Measurements from ENCODE around the gene ARID4B.

The ARID4B gene

GRCh38 chr1:235131961-235132360, 196.0 kb downstream of the ARID4B start:
- peaks cover 74% of the 10 kb centered on the region for H3K36me3 ChIP-seq (ENCODE audit: insufficient read depth, low read length)
- H3K4me2 ChIP-seq (ENCODE audit: low read length), result no peak overlapping the region

DNA sequence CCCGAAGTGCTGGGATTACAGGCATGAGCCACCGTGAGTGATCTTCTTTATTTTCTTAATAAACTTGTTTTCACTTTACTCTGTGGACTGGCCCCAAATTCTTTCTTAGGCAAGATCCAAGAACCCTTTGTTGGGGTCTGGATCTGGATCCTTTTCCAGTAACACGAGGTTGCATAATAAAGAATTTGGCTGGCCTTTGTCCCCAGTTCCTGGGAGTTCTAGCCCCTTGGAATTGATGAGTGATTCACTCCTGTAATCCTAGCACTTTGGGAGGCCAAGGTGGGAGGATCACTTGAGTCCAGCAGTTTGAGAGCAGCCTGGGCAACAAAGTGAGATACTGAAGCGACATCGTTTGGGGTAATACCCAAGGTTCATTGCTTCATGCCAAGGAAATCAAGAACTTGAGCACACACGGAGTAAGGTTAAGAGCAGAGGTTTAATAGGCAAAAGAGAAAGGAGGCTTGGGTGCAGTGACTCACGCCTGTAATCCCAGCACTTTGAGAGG, 197.2 kb downstream of the ARID4B start:
- no peak overlapping the region for H3K4me3 ChIP-seq (ENCODE audit: low read depth, low read length, poor library complexity, severe bottlenecking)
- H3K27ac ChIP-seq (ENCODE audit: low read depth, low read length, poor library complexity, severe bottlenecking), result no peak overlapping the region
- peaks cover 23% of the 10 kb centered on the region for H3K4me1 ChIP-seq (ENCODE audit: insufficient read depth, low read length, severe bottlenecking)
- H3K4me2 ChIP-seq (ENCODE audit: low read length), result no peak overlapping the region
- no peaks in the 10 kb centered on the region for H3K9me2 ChIP-seq (ENCODE audit: low read depth, low read length)
- H3K27me3 ChIP-seq (ENCODE audit: insufficient read depth, low read length), result no peaks in the 10 kb centered on the region
- no peak overlapping the region for H2AFZ ChIP-seq (ENCODE audit: low read length)
- peaks cover 28% of the 10 kb centered on the region for H3K79me2 ChIP-seq (ENCODE audit: insufficient read depth, low read length)
- H3K9me3 ChIP-seq (ENCODE audit: low read length), result no peaks in the 10 kb centered on the region
- H4K20me1 ChIP-seq (ENCODE audit: insufficient read depth, low read length), result no peaks in the 10 kb centered on the region
- TF ChIP-seq, protein P1, sequence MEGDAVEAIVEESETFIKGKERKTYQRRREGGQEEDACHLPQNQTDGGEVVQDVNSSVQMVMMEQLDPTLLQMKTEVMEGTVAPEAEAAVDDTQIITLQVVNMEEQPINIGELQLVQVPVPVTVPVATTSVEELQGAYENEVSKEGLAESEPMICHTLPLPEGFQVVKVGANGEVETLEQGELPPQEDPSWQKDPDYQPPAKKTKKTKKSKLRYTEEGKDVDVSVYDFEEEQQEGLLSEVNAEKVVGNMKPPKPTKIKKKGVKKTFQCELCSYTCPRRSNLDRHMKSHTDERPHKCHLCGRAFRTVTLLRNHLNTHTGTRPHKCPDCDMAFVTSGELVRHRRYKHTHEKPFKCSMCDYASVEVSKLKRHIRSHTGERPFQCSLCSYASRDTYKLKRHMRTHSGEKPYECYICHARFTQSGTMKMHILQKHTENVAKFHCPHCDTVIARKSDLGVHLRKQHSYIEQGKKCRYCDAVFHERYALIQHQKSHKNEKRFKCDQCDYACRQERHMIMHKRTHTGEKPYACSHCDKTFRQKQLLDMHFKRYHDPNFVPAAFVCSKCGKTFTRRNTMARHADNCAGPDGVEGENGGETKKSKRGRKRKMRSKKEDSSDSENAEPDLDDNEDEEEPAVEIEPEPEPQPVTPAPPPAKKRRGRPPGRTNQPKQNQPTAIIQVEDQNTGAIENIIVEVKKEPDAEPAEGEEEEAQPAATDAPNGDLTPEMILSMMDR (IDR thresholded peaks at IDR 0.05; ENCODE audit: low read length), result no peak
- no peak for TF ChIP-seq EZH2 (IDR thresholded peaks at IDR 0.05; ENCODE audit: borderline replicate concordance, low read length)
- peaks cover 73% of the 10 kb centered on the region for H3K36me3 ChIP-seq (ENCODE audit: insufficient read depth, low read length)
- no peak overlapping the region for H3K9ac ChIP-seq (ENCODE audit: low read length)
- H3F3A ChIP-seq (ENCODE audit: insufficient read depth, low read length), result no peaks in the 10 kb centered on the region

More at GRCh38 chr1:235131961-235132360, 196.0 kb downstream of the ARID4B start:
- Histone ChIP-seq H3K9me3 (ENCODE audit: low read length) (no peaks in the 10 kb centered on the region), H3K4me1 (ENCODE audit: insufficient read depth, low read length, severe bottlenecking) (peaks cover 14% of the 10 kb centered on the region), H2AFZ (ENCODE audit: low read length) (no peak overlapping the region), H3K9me2 (ENCODE audit: low read depth, low read length) (no peaks in the 10 kb centered on the region), H3K9ac (ENCODE audit: low read length) (no peak overlapping the region), H3F3A (ENCODE audit: insufficient read depth, low read length) (no peaks in the 10 kb centered on the region), H3K27ac (ENCODE audit: low read depth, low read length, poor library complexity, severe bottlenecking) (no peak overlapping the region), H3K27me3 (ENCODE audit: insufficient read depth, low read length) (no peaks in the 10 kb centered on the region), H3K79me2 (ENCODE audit: insufficient read depth, low read length) (peaks cover 16% of the 10 kb centered on the region), H3K4me3 (ENCODE audit: low read depth, low read length, poor library complexity, severe bottlenecking) (no peak overlapping the region), H4K20me1 (ENCODE audit: insufficient read depth, low read length) (no peaks in the 10 kb centered on the region)
- TF ChIP-seq, protein P1 (IDR thresholded peaks at IDR 0.05; ENCODE audit: low read length), result no peak
- TF ChIP-seq EZH2 (IDR thresholded peaks at IDR 0.05; ENCODE audit: borderline replicate concordance, low read length), result no peak

DNA sequence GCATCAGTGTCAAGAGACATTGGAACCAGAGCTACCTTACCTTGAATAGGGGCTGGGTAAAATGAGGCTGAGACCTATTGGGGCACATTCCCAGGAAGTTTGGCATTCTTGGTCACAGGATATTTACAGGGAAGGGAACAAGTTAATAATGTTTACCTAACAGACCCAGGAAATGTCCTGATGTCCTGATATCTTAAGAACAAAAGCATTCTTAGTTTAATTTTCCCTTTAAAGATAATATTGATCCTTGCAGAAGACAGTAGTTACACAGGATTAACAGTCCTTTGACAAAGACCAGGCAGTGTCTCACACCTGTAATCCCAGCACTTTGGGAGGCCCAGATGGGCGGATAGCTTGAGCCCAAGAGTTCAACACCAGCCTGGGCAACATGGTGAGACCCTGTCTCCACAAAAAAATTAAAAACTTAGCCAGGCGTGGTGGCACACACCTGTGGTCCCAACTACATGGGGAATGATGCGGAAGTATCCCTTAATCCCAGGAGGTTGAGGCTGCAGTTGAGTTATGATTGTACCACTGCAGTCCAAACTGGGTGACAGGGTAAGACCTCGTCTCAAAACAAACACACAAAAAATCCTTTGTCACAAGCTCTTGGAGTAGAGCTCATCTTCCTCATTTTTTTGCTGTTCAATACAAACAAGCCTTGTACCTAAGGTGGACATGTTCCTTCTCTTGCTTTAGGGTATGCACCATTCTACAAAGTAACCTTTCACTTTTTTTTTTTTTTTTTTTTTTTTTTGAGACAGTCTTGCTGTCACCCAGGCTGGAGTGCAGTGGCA, 198.0 kb downstream of the ARID4B start:
- peak overlapping the region; percentile 41 for H3K27ac ChIP-seq (ENCODE audit: low read depth, low read length, poor library complexity, severe bottlenecking)
- no peak overlapping the region for H3K4me3 ChIP-seq (ENCODE audit: low read depth, low read length, poor library complexity, severe bottlenecking)
- TF ChIP-seq, protein P1 (IDR thresholded peaks at IDR 0.05; ENCODE audit: low read length), result no peak
- TF ChIP-seq EZH2 (IDR thresholded peaks at IDR 0.05; ENCODE audit: borderline replicate concordance, low read length), result no peak
- no peak overlapping the region for H3K4me2 ChIP-seq (ENCODE audit: low read length)
- H3K4me1 ChIP-seq (ENCODE audit: insufficient read depth, low read length, severe bottlenecking), result peaks cover 24% of the 10 kb centered on the region
- H3K9me3 ChIP-seq (ENCODE audit: low read length), result no peaks in the 10 kb centered on the region
- H3K36me3 ChIP-seq (ENCODE audit: insufficient read depth, low read length), result peaks cover 65% of the 10 kb centered on the region
- H3K27me3 ChIP-seq (ENCODE audit: insufficient read depth, low read length), result no peaks in the 10 kb centered on the region
- H3K9ac ChIP-seq (ENCODE audit: low read length), result no peak overlapping the region
- no peaks in the 10 kb centered on the region for H4K20me1 ChIP-seq (ENCODE audit: insufficient read depth, low read length)
- no peaks in the 10 kb centered on the region for H3K9me2 ChIP-seq (ENCODE audit: low read depth, low read length)
- no peak overlapping the region for H2AFZ ChIP-seq (ENCODE audit: low read length)
- no peaks in the 10 kb centered on the region for H3F3A ChIP-seq (ENCODE audit: insufficient read depth, low read length)
- peaks cover 36% of the 10 kb centered on the region for H3K79me2 ChIP-seq (ENCODE audit: insufficient read depth, low read length)
